Measurements from ENCODE around the gene MED16. TPM values are rescaled to one million over a fixed set of nuclear protein-coding genes. Genes with fewer than 3 reads are reported as not detected.

Gene MED16, protein sequence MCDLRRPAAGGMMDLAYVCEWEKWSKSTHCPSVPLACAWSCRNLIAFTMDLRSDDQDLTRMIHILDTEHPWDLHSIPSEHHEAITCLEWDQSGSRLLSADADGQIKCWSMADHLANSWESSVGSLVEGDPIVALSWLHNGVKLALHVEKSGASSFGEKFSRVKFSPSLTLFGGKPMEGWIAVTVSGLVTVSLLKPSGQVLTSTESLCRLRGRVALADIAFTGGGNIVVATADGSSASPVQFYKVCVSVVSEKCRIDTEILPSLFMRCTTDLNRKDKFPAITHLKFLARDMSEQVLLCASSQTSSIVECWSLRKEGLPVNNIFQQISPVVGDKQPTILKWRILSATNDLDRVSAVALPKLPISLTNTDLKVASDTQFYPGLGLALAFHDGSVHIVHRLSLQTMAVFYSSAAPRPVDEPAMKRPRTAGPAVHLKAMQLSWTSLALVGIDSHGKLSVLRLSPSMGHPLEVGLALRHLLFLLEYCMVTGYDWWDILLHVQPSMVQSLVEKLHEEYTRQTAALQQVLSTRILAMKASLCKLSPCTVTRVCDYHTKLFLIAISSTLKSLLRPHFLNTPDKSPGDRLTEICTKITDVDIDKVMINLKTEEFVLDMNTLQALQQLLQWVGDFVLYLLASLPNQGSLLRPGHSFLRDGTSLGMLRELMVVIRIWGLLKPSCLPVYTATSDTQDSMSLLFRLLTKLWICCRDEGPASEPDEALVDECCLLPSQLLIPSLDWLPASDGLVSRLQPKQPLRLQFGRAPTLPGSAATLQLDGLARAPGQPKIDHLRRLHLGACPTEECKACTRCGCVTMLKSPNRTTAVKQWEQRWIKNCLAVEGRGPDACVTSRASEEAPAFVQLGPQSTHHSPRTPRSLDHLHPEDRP
- total RNA-seq (2016; rRNA removed; fragmentation: Illumina TruSeq; extraction: Trizol): 14.8 and 18.4 TPM in 2 replicates
- total RNA-seq (2016; cell fraction: cytosol; rRNA removed; fragmentation: Illumina TruSeq; extraction: Trizol; ENCODE audit: low read depth): 6.4 and 6.7 TPM in 2 replicates
- total RNA-seq (2016; cell fraction: insoluble cytoplasmic fraction; rRNA removed; fragmentation: Illumina TruSeq; extraction: Trizol): 14.0 and 16.4 TPM in 2 replicates
- 12.3 and 14.3 TPM in 2 replicates for total RNA-seq (2016; cell fraction: membrane; rRNA removed; fragmentation: Illumina TruSeq; extraction: Trizol)
- total RNA-seq (2016; cell fraction: nucleus; rRNA removed; fragmentation: Illumina TruSeq; extraction: Trizol): 11.3 and 13.2 TPM in 2 replicates
- 13.3 and 16.9 TPM in 2 replicates for polyA plus RNA-seq (2011; rRNA removed)
- polyA plus RNA-seq (2011; cell fraction: cytosol; rRNA removed): 17.9 and 30.0 TPM in 2 replicates
- polyA plus RNA-seq (2011; cell fraction: nucleus; rRNA removed): 45.6 and 56.5 TPM in 2 replicates
- 19.2 and 24.7 TPM in 2 replicates for polyA plus RNA-seq (2012)
- 7.2 and 8.1 TPM in 2 replicates for polyA plus RNA-seq (2016; cell fraction: cytosol; fragmentation: Illumina TruSeq; extraction: Trizol; ENCODE audit: low read depth)
- 21.8 and 29.1 TPM in 2 replicates for polyA plus RNA-seq (2016; cell fraction: insoluble cytoplasmic fraction; fragmentation: Illumina TruSeq; extraction: Trizol; ENCODE audit: low read depth)
- 15.5 and 16.0 TPM in 2 replicates for polyA plus RNA-seq (2016; cell fraction: membrane; fragmentation: Illumina TruSeq; extraction: Trizol; ENCODE audit: low read depth)
- polyA plus RNA-seq (2016; cell fraction: nucleus; fragmentation: Illumina TruSeq; extraction: Trizol; ENCODE audit: insufficient read depth, low read depth): 24.9 and 32.1 TPM in 2 replicates
- polyA minus RNA-seq (2011; rRNA and poly(A)+ RNA removed; ENCODE audit: low replicate concordance): 17.7 and 77.2 TPM in 2 replicates
- 45.1 and 51.0 TPM in 2 replicates for polyA minus RNA-seq (2011; cell fraction: cytosol; rRNA and poly(A)+ RNA removed)
- 14.5 and 15.0 TPM in 2 replicates for polyA minus RNA-seq (2011; cell fraction: nucleus; rRNA and poly(A)+ RNA removed)
- Bru-seq, nascent RNA: percentile 46 among the genes with signal in this experiment
- percentile 62 among the genes with signal in this experiment for BruChase-seq, experiment 1, labeled RNA remaining after a 6-hour chase
- percentile 54 among the genes with signal in this experiment for BruChase-seq, experiment 2, labeled RNA remaining after a 2-hour chase
- long read RNA-seq, experiment 1, transcript MED16-204 (15 exons, 3,420 nt): major isoform, 29 of 49 reads
- long read RNA-seq, experiment 1, partial matches to known transcripts: 12 of 49 reads
- long read RNA-seq, experiment 1, other reads (novel, unspliced or antisense): 7 of 49 reads
- long read RNA-seq, experiment 2, transcript MED16-204 (15 exons, 3,420 nt): major isoform, 65 of 123 reads
- long read RNA-seq, experiment 2, partial matches to known transcripts: 30 of 123 reads
- long read RNA-seq, experiment 2, other reads (novel, unspliced or antisense): 28 of 123 reads

DNA sequence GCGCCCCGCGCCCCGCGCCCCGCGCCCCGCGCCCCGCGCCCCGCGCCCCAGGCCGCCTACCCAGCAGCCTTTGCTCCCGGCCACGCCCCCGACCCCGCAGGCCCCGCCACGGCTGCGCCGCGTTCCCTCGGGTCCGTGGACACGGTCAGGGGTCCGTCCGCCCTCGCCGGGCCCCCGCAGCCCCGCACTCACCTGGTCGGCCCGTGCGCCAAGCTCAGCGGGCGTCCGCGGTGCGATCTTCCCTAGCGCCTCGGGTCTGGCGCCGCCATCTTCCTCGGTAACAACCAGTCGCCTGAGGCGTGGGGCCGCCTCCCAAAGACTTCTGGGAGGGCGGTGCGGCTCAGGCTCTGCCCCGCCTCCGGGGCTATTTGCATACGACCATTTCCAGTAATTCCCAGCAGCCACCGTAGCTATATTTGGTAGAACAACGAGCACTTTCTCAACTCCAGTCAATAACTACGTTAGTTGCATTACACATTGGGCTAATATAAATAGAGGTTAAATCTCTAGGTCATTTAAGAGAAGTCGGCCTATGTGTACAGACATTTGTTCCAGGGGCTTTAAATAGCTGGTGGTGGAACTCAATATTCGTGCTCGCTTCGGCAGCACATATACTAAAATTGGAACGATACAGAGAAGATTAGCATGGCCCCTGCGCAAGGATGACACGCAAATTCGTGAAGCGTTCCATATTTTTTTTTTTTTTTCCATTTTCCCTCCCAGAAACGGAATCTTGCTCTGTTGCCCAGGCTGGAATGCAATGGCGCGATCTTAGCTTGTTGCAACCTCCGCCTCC is at the start of gene MED16, which contains the start of gene RNU6-9:
Gene MED16, minus strand, starts transcription at position 294 of the 796 bp plus-strand sequence. CDS start 2,056 bp downstream, outside the sequence.
Gene RNU6-9, plus strand, starts transcription at position 591 of the 796 bp plus-strand sequence.
- peaks cover 10% of the 10 kb centered on the region for H3K79me2 ChIP-seq (ENCODE audit: insufficient read depth, low read length)
- peak; percentile 89 for ATAC-seq
- no peaks in the 10 kb centered on the region for H3K9me3 ChIP-seq (ENCODE audit: low read length)
- peak within 1 kb of the TSS; percentile 87 for H3K27ac ChIP-seq (ENCODE audit: extremely low read length, insufficient read depth, low read length)
- WGBS (ENCODE audit: low lambda C conversion rate): 4% methylated on average over 22 of the region's 69 CpGs
- no peak within 1 kb of the TSS for H2AFZ ChIP-seq (ENCODE audit: low read length)
- ChIA-PET POLR2A (interaction anchor here (0.6 to 1.1 kb wide), 7 partner anchors 11 to 123 kb away, joined by 3 to 4 read pairs (median 3); partner anchors contain the start of gene KISS1R), CTCF (ENCODE audit: low intra/inter-chr PET ratio, low total read pairs) (no interaction called here)
- H3K4me2 ChIP-seq (ENCODE audit: low read depth, low read length): peak within 1 kb of the TSS; percentile 78
- H3K27me3 ChIP-seq (ENCODE audit: control insufficient read depth in 1 of 2, insufficient read depth in 2 of 2, low read length in 2 of 2): no peaks in the 10 kb centered on the region
- H3K9ac ChIP-seq (ENCODE audit: insufficient read depth, low read depth, low read length): peak within 1 kb of the TSS; percentile 92
- H3K4me1 ChIP-seq (ENCODE audit: insufficient read depth, low read length): no peaks in the 10 kb centered on the region
- in situ Hi-C loops (cut with HindIII; ENCODE audit: extremely low pct_ligation_motif_present, low pct_unique_long_range_greater_than_20kb): no loop called here
- FAIRE-seq: peak; percentile 88
- intact Hi-C loops (cut with micrococcal nuclease; ENCODE audit: unreplicated experiment): no loop called here
- H3K36me3 ChIP-seq (replicated peaks in 1 of 2; ENCODE audit: control insufficient read depth in 1 of 2, insufficient read depth in 2 of 2, low read length in 2 of 2): peaks cover 8 to 23% of the 10 kb centered on the region in 2 experiments; a peak in 4 of 5 replicates
- peak within 1 kb of the TSS; percentile 87 to 98 (median 91) for H3K4me3 ChIP-seq (replicated peaks in 1 of 3; ENCODE audit: insufficient read depth in 1 of 3, low read depth in 2 of 3, low read length in 3 of 3)
- BruUV-seq (replicated peaks): no TSS peak
- no peaks in the 10 kb centered on the region; the same call in 1 of the 2 replicates for H4K20me1 ChIP-seq (ENCODE audit: insufficient read depth, low read length)
- DNase-seq (ENCODE audit: low spot score): peak; percentile 85
- TF ChIP-seq KAT2B (IDR thresholded peaks at IDR 0.05; ENCODE audit: borderline replicate concordance, low read depth, low read length): no peak
- no peak for TF ChIP-seq SNAI1 (CRISPR knock-in tag; IDR thresholded peaks at IDR 0.05; ENCODE audit: borderline replicate concordance)
- no peak for TF ChIP-seq SKI (IDR thresholded peaks at IDR 0.05; ENCODE audit: partially characterized antibody)
- TF ChIP-seq ZNF777 (CRISPR knock-in tag; IDR thresholded peaks at IDR 0.05): no peak
- TF ChIP-seq BORCS8-MEF2B (CRISPR knock-in tag; IDR thresholded peaks at IDR 0.05): peak; percentile 71; the same call in 1 of the 2 replicates
- TF ChIP-seq, protein P1, sequence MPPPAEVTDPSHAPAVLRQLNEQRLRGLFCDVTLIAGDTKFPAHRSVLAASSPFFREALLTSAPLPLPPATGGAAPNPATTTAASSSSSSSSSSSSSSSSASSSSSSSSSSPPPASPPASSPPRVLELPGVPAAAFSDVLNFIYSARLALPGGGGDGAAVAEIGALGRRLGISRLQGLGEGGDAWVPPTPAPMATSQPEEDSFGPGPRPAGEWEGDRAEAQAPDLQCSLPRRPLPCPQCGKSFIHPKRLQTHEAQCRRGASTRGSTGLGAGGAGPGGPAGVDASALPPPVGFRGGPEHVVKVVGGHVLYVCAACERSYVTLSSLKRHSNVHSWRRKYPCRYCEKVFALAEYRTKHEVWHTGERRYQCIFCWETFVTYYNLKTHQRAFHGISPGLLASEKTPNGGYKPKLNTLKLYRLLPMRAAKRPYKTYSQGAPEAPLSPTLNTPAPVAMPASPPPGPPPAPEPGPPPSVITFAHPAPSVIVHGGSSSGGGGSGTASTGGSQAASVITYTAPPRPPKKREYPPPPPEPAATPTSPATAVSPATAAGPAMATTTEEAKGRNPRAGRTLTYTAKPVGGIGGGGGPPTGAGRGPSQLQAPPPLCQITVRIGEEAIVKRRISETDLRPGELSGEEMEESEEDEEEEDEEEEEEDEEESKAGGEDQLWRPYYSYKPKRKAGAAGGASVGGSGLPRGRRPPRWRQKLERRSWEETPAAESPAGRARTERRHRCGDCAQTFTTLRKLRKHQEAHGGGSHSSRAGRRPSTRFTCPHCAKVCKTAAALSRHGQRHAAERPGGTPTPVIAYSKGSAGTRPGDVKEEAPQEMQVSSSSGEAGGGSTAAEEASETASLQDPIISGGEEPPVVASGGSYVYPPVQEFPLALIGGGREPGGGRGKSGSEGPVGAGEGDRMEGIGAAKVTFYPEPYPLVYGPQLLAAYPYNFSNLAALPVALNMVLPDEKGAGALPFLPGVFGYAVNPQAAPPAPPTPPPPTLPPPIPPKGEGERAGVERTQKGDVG (CRISPR knock-in tag; IDR thresholded peaks at IDR 0.05; ENCODE audit: borderline replicate concordance): no peak
- TF ChIP-seq MZF1 (CRISPR knock-in tag; IDR thresholded peaks at IDR 0.05; ENCODE audit: borderline replicate concordance): no peak
- 0 out of 2 replicates have a peak, but pooled peaks have one; percentile 46 for TF ChIP-seq TP53 (CRISPR knock-in tag; conservative IDR thresholded peaks at IDR 0.05)
- TF ChIP-seq ZNF431 (CRISPR knock-in tag; IDR thresholded peaks at IDR 0.05; ENCODE audit: borderline replicate concordance, low read depth): 0 out of 2 replicates have a peak, but pooled peaks have one; percentile 75
- 0 out of 2 replicates have a peak, but pooled peaks have one; percentile 64 for TF ChIP-seq ZNF816 (CRISPR knock-in tag; IDR thresholded peaks at IDR 0.05; ENCODE audit: borderline replicate concordance)
